GM23338 (cell line): Measurements from ENCODE around the gene AFAP1. TPM values are rescaled to one million over a fixed set of nuclear protein-coding genes. Genes with fewer than 3 reads are reported as not detected.
A peak's percentile ranks its signal among the peaks of the same experiment; 100 is the strongest.

ENCODE experiments used
- ATAC-seq: fragments of 200-7000 bp; cut with Tn5 transposase; 3 replicates; pipeline ENCODE4 v1.9.1; 2020
- DNase-seq: peaks from one replicate; pipeline ENCODE4 v3.0.0-alpha.2; 2015; ENCODE audit warnings: low spot score
- H2AFZ ChIP-seq: fragments of 200-600 bp; sonication (generic); 2 replicates; pipeline ENCODE4 v1.8.0; 2016; ENCODE audit warnings: antibody characterized with exemption, mild to moderate bottlenecking, moderate library complexity
- H3F3A ChIP-seq: fragments of 200-600 bp; sonication (generic); replicated peaks from 2 replicates; pipeline ENCODE4 v1.8.0; 2017; ENCODE audit warnings: antibody characterized with exemption, mixed run types, low read depth
- H3K27ac ChIP-seq: fragments of 200-600 bp; sonication (generic); 2 replicates; pipeline ENCODE4 v1.6.1; 2016; ENCODE audit warnings: low read depth
- H3K27me3 ChIP-seq: fragments of 200-600 bp; sonication (generic); 2 replicates; pipeline ENCODE4 v1.8.0; 2016; ENCODE audit warnings: mild to moderate bottlenecking, mixed run types, moderate library complexity; ENCODE audit not compliant: insufficient read depth
- H3K36me3 ChIP-seq: fragments of 200-600 bp; sonication (generic); 2 replicates; pipeline ENCODE4 v1.8.0; 2016; ENCODE audit warnings: mild to moderate bottlenecking; ENCODE audit not compliant: insufficient read depth
- H3K4me1 ChIP-seq: fragments of 200-600 bp; sonication (generic); 2 replicates; pipeline ENCODE4 v1.8.0; 2016; ENCODE audit warnings: mild to moderate bottlenecking, moderate library complexity; ENCODE audit not compliant: insufficient read depth
- H3K4me2 ChIP-seq: fragments of 200-600 bp; sonication (generic); 2 replicates; pipeline ENCODE4 v1.7.1; 2017; ENCODE audit warnings: mixed run types
- H3K4me3 ChIP-seq: fragments of 200-600 bp; sonication (generic); 2 replicates; pipeline ENCODE4 v1.6.1; 2016; ENCODE audit warnings: mixed run types
- H3K79me2 ChIP-seq: fragments of 200-600 bp; sonication (generic); replicated peaks from 2 replicates; pipeline ENCODE4 v1.8.0; 2017; ENCODE audit warnings: mild to moderate bottlenecking; ENCODE audit not compliant: insufficient read depth
- H3K9me2 ChIP-seq: fragments of 200-600 bp; sonication (generic); 2 replicates; pipeline ENCODE4 v1.8.0; 2017; ENCODE audit not compliant: insufficient read depth
- H4K20me1 ChIP-seq: fragments of 200-600 bp; sonication (generic); replicated peaks from 2 replicates; pipeline ENCODE4 v1.8.0; 2017; ENCODE audit warnings: mild to moderate bottlenecking; ENCODE audit not compliant: insufficient read depth
- H3K27ac Mint-ChIP-seq: 2 replicates; pipeline ENCODE4 v1.8.0; 2020; ENCODE audit warnings: inconsistent platforms, mild to moderate bottlenecking, moderate library complexity, mixed read lengths
- H3K27me3 Mint-ChIP-seq: 3 replicates; pipeline ENCODE4 v1.8.0; 2022; ENCODE audit warnings: low read depth, mild to moderate bottlenecking, moderate library complexity, mixed read lengths, inconsistent platforms; ENCODE audit not compliant: insufficient read depth, poor library complexity
- H3K36me3 Mint-ChIP-seq: 3 replicates; pipeline ENCODE4 v1.8.0; 2021; ENCODE audit warnings: low read depth, mild to moderate bottlenecking, inconsistent platforms, moderate library complexity, mixed read lengths
- H3K4me1 Mint-ChIP-seq: 3 replicates; pipeline ENCODE4 v1.8.0; 2020; ENCODE audit warnings: mild to moderate bottlenecking, inconsistent platforms, mixed read lengths
- H3K4me3 Mint-ChIP-seq: 3 replicates; pipeline ENCODE4 v1.8.0; 2021; ENCODE audit warnings: moderate library complexity, mild to moderate bottlenecking, inconsistent platforms, mixed read lengths
- H3K9me3 Mint-ChIP-seq: 3 replicates; pipeline ENCODE4 v1.8.0; 2020; ENCODE audit warnings: moderate library complexity, mild to moderate bottlenecking, inconsistent platforms, mixed read lengths
- EZH2 ChIP-seq: fragments of 200-600 bp; sonication (generic); IDR thresholded peaks from one replicate; pipeline ENCODE4 v1.8.0; 2017; ENCODE audit warnings: antibody characterized with exemption, mild to moderate bottlenecking, low read depth; ENCODE audit not compliant: unreplicated experiment
- EZH2phosphoT487 ChIP-seq: fragments of 200-600 bp; sonication (generic); IDR thresholded peaks from one replicate; pipeline ENCODE4 v1.8.1; 2018; ENCODE audit warnings: antibody characterized with exemption; ENCODE audit not compliant: unreplicated experiment
- JUNB ChIP-seq: IDR thresholded peaks from one replicate; pipeline ENCODE4 v1.6.1; 2016; ENCODE audit warnings: antibody characterized with exemption; ENCODE audit not compliant: unreplicated experiment
- NANOG ChIP-seq: IDR thresholded peaks from 2 replicates; pipeline ENCODE4 v1.6.1; 2016; ENCODE audit warnings: antibody characterized with exemption, borderline replicate concordance
- STAT1 ChIP-seq: IDR thresholded peaks from one replicate; pipeline ENCODE4 v1.6.1; 2016; ENCODE audit warnings: antibody characterized with exemption; ENCODE audit not compliant: unreplicated experiment
- ZNF114 ChIP-seq: fragments of 250-450 bp; sonication (Bioruptor Pico); IDR thresholded peaks from 2 replicates; pipeline ENCODE4 v1.5.0; 2020; ENCODE audit warnings: mild to moderate bottlenecking, moderate library complexity
- polyA plus RNA-seq: library from polyadenylated mRNA; unstranded; fragments of >200 nt; fragmentation: Nextera tagmentation; extraction: Ambion mirVana; gene quantifications from 2 replicates; pipeline ENCODE4 v1.2.1, GENCODE V29; 2016
- total RNA-seq: library from RNA; depleted of rRNA; stranded (reverse); fragments of >200 nt; shearing (Covaris generic); gene quantifications from 2 replicates; pipeline ENCODE4 v1.2.3, GENCODE V29; 2014
- TF ChIP-seq, protein P1 (sequence below), 2 experiments: fragments of 200-600 bp in 1 of 2; sonication (generic) in 1 of 2; conservative IDR thresholded peaks; 2 replicates each; pipeline versions ENCODE4 v1.5.1 to v1.6.1; 2016 to 2017; ENCODE audit warnings: antibody characterized with exemption in 2 of 2, low read depth in 2 of 2, mild to moderate bottlenecking in 2 of 2, moderate library complexity in 1 of 2
- TF ChIP-seq, protein P2 (sequence below): fragments of 250-450 bp; sonication (Bioruptor Pico); IDR thresholded peaks from 2 replicates; pipeline ENCODE4 v1.5.0; 2020; ENCODE audit warnings: mild to moderate bottlenecking, moderate library complexity
- TF ChIP-seq, protein P3 (sequence below): IDR thresholded peaks from 2 replicates; pipeline ENCODE4 v1.6.1; 2016; ENCODE audit warnings: antibody characterized with exemption

AFAP1 gene
- total and polyA plus RNA-seq, 2 experiments from 2014 or later, result 6.5 to 21.5 TPM

GRCh38 chr4:7721984-7722551, 217.6 kb downstream of the AFAP1 start (continued):
- TF ChIP-seq EZH2phosphoT487, result no peak
- no peak for TF ChIP-seq JUNB

DNA sequence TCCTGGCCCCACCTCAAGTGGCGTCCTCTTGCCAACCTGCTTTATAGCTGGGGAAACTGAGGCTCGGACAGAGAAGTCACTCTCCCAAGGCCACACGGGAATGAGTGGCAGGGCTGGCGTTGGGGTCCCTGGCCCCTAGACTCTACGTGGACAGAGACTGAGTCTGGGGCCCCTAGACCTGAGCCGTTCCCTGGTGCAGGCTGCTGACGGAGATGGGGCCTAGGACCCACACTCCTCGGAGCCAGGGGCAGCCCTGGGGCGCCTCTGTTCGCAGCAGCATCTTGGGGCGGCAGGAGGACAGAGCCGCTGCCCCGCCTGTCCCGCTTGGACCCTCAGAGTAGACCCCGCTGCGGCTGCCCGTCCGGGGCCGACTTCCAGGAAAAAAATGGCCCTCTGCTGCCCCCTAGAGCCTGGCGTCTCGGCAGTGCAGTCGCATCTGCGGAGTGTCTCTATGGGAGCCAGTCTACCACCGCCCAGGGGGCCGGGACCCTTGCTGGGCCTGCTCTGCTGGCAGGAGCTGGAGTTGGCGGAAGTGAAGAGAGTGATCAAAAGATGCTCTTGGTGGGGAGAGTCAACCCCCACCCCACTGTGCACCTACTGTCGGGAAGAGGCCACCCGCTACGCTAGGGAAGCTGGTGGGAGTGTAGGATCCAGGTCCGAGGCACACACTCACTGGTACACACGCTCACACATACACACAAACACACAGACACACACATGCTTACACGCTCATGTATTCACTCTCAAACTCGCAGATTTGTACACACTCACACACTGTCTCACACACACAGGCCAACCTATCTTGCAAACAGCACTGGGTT, 220.1 kb downstream of the AFAP1 start:
- H3K4me1 ChIP-seq, result no peaks in the 10 kb centered on the region; the same call in 1 of the 2 replicates
- H3K9me3 Mint-ChIP-seq, result 0 out of 3 replicates have a peak, but pooled peaks cover 3% of the 10 kb centered on the region
- H3K4me2 ChIP-seq, result no peak overlapping the region
- H2AFZ ChIP-seq, result no peak overlapping the region; the same call in 1 of the 2 replicates
- no peaks in the 10 kb centered on the region for H3F3A ChIP-seq
- no peaks in the 10 kb centered on the region for H3K36me3 Mint-ChIP-seq
- no peaks in the 10 kb centered on the region for H3K9me2 ChIP-seq
- DNase-seq (peak; percentile 90), ATAC-seq (peak; percentile 93)
- H3K79me2 ChIP-seq, result no peaks in the 10 kb centered on the region
- TF ChIP-seq, protein P1, sequence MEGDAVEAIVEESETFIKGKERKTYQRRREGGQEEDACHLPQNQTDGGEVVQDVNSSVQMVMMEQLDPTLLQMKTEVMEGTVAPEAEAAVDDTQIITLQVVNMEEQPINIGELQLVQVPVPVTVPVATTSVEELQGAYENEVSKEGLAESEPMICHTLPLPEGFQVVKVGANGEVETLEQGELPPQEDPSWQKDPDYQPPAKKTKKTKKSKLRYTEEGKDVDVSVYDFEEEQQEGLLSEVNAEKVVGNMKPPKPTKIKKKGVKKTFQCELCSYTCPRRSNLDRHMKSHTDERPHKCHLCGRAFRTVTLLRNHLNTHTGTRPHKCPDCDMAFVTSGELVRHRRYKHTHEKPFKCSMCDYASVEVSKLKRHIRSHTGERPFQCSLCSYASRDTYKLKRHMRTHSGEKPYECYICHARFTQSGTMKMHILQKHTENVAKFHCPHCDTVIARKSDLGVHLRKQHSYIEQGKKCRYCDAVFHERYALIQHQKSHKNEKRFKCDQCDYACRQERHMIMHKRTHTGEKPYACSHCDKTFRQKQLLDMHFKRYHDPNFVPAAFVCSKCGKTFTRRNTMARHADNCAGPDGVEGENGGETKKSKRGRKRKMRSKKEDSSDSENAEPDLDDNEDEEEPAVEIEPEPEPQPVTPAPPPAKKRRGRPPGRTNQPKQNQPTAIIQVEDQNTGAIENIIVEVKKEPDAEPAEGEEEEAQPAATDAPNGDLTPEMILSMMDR (conservative IDR thresholded peaks at IDR 0.05; ENCODE audit: low read depth in 2 of 2), result peak; percentile 75 to 81
- TF ChIP-seq STAT1, result no peak
- H3K4me3 ChIP-seq, result no peak overlapping the region
- H3K27me3 ChIP-seq, result no peaks in the 10 kb centered on the region
- 0 out of 3 replicates have a peak, but pooled peaks cover 2% of the 10 kb centered on the region for H3K4me1 Mint-ChIP-seq
- peaks cover 13% of the 10 kb centered on the region for H3K27me3 Mint-ChIP-seq
- no peaks in the 10 kb centered on the region for H4K20me1 ChIP-seq
- no peak overlapping the region for H3K27ac Mint-ChIP-seq
- H3K27ac ChIP-seq, result no peak overlapping the region
- H3K36me3 ChIP-seq, result no peaks in the 10 kb centered on the region
- no peak overlapping the region for H3K4me3 Mint-ChIP-seq

DNA sequence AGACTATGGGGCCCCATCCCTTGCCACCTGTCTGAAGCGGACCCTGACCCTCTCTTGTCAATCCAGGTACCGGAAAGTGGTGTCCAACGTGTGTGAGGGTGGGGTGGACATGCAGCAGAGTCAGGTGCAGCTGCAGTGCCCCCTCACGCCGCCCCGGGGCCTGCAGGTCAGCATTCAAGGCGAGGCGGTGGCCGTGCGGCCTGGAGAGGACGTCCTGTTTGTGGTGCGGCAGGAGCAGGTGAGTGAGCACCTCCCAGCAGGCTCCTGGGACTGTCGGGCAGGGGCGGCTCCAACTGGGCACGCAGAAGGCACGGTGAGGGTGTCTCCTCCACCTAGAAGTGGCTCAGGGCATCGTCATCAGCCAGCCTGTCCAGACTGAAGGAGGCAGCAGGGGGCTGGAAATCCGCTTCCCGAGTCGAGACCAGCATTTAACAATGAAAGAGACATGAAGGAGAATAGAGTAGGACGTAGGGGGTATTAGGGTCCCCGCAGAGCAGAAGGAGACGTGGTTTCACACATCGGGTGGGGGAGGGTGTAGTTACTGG, 221.6 kb downstream of the AFAP1 start:
- H3K36me3 ChIP-seq, result no peaks in the 10 kb centered on the region
- H3K27ac ChIP-seq, result no peak overlapping the region
- H3K4me1 ChIP-seq, result no peaks in the 10 kb centered on the region; the same call in 1 of the 2 replicates
- H2AFZ ChIP-seq, result no peak overlapping the region
- Mint-ChIP-seq H3K4me3 (no peak overlapping the region), H3K36me3 (no peaks in the 10 kb centered on the region), H3K27ac (no peak overlapping the region), H3K27me3 (peaks cover 10% of the 10 kb centered on the region), H3K9me3 (no peaks in the 10 kb centered on the region), H3K4me1 (0 out of 3 replicates have a peak, but pooled peaks cover 2% of the 10 kb centered on the region)
- H3K27me3 ChIP-seq, result no peaks in the 10 kb centered on the region
- H4K20me1 ChIP-seq, result no peaks in the 10 kb centered on the region
- no peaks in the 10 kb centered on the region for H3K9me2 ChIP-seq
- H3K79me2 ChIP-seq, result no peaks in the 10 kb centered on the region
- no peak overlapping the region for H3K4me3 ChIP-seq
- no peak overlapping the region for H3K4me2 ChIP-seq
- H3F3A ChIP-seq, result no peaks in the 10 kb centered on the region
- DNase-seq (no peak), ATAC-seq (no peak; the same call in 2 of the 3 replicates)
- TF ChIP-seq EZH2 (no peak), NANOG (no peak), JUNB (no peak), ZNF114 (no peak)
- TF ChIP-seq, protein P2, sequence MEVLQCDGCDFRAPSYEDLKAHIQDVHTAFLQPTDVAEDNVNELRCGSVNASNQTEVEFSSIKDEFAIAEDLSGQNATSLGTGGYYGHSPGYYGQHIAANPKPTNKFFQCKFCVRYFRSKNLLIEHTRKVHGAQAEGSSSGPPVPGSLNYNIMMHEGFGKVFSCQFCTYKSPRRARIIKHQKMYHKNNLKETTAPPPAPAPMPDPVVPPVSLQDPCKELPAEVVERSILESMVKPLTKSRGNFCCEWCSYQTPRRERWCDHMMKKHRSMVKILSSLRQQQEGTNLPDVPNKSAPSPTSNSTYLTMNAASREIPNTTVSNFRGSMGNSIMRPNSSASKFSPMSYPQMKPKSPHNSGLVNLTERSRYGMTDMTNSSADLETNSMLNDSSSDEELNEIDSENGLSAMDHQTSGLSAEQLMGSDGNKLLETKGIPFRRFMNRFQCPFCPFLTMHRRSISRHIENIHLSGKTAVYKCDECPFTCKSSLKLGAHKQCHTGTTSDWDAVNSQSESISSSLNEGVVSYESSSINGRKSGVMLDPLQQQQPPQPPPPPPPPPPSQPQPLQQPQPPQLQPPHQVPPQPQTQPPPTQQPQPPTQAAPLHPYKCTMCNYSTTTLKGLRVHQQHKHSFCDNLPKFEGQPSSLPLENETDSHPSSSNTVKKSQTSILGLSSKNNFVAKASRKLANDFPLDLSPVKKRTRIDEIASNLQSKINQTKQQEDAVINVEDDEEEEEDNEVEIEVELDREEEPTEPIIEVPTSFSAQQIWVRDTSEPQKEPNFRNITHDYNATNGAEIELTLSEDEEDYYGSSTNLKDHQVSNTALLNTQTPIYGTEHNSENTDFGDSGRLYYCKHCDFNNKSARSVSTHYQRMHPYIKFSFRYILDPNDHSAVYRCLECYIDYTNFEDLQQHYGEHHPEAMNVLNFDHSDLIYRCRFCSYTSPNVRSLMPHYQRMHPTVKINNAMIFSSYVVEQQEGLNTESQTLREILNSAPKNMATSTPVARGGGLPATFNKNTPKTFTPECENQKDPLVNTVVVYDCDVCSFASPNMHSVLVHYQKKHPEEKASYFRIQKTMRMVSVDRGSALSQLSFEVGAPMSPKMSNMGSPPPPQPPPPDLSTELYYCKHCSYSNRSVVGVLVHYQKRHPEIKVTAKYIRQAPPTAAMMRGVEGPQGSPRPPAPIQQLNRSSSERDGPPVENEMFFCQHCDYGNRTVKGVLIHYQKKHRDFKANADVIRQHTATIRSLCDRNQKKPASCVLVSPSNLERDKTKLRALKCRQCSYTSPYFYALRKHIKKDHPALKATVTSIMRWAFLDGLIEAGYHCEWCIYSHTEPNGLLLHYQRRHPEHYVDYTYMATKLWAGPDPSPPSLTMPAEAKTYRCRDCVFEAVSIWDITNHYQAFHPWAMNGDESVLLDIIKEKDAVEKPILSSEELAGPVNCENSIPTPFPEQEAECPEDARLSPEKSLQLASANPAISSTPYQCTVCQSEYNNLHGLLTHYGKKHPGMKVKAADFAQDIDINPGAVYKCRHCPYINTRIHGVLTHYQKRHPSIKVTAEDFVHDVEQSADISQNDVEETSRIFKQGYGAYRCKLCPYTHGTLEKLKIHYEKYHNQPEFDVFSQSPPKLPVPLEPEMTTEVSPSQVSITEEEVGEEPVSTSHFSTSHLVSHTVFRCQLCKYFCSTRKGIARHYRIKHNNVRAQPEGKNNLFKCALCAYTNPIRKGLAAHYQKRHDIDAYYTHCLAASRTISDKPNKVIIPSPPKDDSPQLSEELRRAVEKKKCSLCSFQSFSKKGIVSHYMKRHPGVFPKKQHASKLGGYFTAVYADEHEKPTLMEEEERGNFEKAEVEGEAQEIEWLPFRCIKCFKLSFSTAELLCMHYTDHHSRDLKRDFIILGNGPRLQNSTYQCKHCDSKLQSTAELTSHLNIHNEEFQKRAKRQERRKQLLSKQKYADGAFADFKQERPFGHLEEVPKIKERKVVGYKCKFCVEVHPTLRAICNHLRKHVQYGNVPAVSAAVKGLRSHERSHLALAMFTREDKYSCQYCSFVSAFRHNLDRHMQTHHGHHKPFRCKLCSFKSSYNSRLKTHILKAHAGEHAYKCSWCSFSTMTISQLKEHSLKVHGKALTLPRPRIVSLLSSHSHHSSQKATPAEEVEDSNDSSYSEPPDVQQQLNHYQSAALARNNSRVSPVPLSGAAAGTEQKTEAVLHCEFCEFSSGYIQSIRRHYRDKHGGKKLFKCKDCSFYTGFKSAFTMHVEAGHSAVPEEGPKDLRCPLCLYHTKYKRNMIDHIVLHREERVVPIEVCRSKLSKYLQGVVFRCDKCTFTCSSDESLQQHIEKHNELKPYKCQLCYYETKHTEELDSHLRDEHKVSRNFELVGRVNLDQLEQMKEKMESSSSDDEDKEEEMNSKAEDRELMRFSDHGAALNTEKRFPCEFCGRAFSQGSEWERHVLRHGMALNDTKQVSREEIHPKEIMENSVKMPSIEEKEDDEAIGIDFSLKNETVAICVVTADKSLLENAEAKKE, result no peak
- TF ChIP-seq, protein P3, sequence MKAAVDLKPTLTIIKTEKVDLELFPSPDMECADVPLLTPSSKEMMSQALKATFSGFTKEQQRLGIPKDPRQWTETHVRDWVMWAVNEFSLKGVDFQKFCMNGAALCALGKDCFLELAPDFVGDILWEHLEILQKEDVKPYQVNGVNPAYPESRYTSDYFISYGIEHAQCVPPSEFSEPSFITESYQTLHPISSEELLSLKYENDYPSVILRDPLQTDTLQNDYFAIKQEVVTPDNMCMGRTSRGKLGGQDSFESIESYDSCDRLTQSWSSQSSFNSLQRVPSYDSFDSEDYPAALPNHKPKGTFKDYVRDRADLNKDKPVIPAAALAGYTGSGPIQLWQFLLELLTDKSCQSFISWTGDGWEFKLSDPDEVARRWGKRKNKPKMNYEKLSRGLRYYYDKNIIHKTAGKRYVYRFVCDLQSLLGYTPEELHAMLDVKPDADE, result no peak
